SK-N-SH (cell line): Measurements from ENCODE around the gene EFCAB11. TPM values are rescaled to one million over a fixed set of nuclear protein-coding genes. Genes with fewer than 3 reads are reported as not detected.

ENCODE experiments used
- CTCF ChIA-PET: fragments of 300-600, 350-600 bp; formaldehyde crosslinking; extraction: SDS; loops from one replicate; lab custom pipeline; 2021; lab: Yijun Ruan, JAX
- POLR2A ChIA-PET: fragments of 350-600 bp; sonication (Branson Sonifier 250); formaldehyde crosslinking; extraction: SDS; loops from one replicate; lab custom pipeline; 2020; ENCODE audit warnings: antibody characterized with exemption, inconsistent platforms; lab: Yijun Ruan, JAX
- DNase-seq: peaks from one replicate; pipeline ENCODE4 v3.0.0; 2012
- H2AFZ ChIP-seq: fragments of 200-600 bp; sonication (generic); 2 replicates; pipeline ENCODE4 v1.8.1; 2016; ENCODE audit warnings: antibody characterized with exemption, mild to moderate bottlenecking, low read depth
- H3F3A ChIP-seq: fragments of 200-600 bp; sonication (generic); replicated peaks from 2 replicates; pipeline ENCODE3; 2016; ENCODE audit warnings: antibody characterized with exemption, mild to moderate bottlenecking; ENCODE audit not compliant: insufficient read depth
- H3K27ac ChIP-seq, 2 experiments: fragments of 200-500 bp in 1 of 2; fragments of 200-600 bp in 1 of 2; sonication (Bioruptor generic) in 1 of 2; sonication (generic), shearing (Covaris generic) in 1 of 2; 2 replicates each; pipeline versions ENCODE4 v1.5.1 to v1.6.1; 2014 to 2016; ENCODE audit warnings: low read depth in 2 of 2, inconsistent platforms in 1 of 2, low read length in 1 of 2, mild to moderate bottlenecking in 1 of 2, mixed read lengths in 1 of 2
- H3K27me3 ChIP-seq: fragments of 200-600 bp; sonication (generic), shearing (Covaris generic); 2 replicates; pipeline ENCODE4 v1.6.1; 2016; ENCODE audit warnings: mixed run types; ENCODE audit not compliant: insufficient read depth
- H3K36me3 ChIP-seq, 2 experiments: fragments of 200-500 bp in 1 of 2; fragments of 200-600 bp in 1 of 2; sonication (Bioruptor generic) in 1 of 2; sonication (generic) in 1 of 2; replicated peaks in 1 of 2; 2 replicates each; pipeline versions ENCODE3 to v1.5.1; 2014 to 2016; ENCODE audit warnings: low read length in 1 of 2, mild to moderate bottlenecking in 1 of 2; ENCODE audit not compliant: insufficient read depth in 2 of 2, control insufficient read depth in 1 of 2
- H3K4me1 ChIP-seq, 2 experiments: fragments of 200-500 bp in 1 of 2; fragments of 200-600 bp in 1 of 2; sonication (Bioruptor generic) in 1 of 2; sonication (generic), shearing (Covaris generic) in 1 of 2; 2 replicates each; pipeline versions ENCODE4 v1.5.1 to v1.6.1; 2014 to 2016; ENCODE audit warnings: low read depth in 1 of 2, low read length in 1 of 2, mixed run types in 1 of 2; ENCODE audit not compliant: insufficient read depth in 2 of 2, control insufficient read depth in 1 of 2
- H3K4me2 ChIP-seq: fragments of 200-600 bp; sonication (generic), shearing (Covaris generic); 2 replicates; pipeline ENCODE4 v1.6.1; 2017; ENCODE audit warnings: mixed run types
- H3K4me3 ChIP-seq, 2 experiments: fragments of 200-500 bp in 1 of 2; fragments of 200-600 bp in 1 of 2; sonication (Bioruptor generic) in 1 of 2; sonication (generic), shearing (Covaris generic) in 1 of 2; 2 replicates each; pipeline versions ENCODE4 v1.5.1 to v1.8.1; 2014 to 2016; ENCODE audit warnings: low read depth in 2 of 2, inconsistent platforms in 1 of 2, low read length in 1 of 2, mild to moderate bottlenecking in 1 of 2, mixed read lengths in 1 of 2, moderate library complexity in 1 of 2
- H3K79me2 ChIP-seq: fragments of 200-600 bp; sonication (generic); 2 replicates; pipeline ENCODE4 v1.8.1; 2017; ENCODE audit warnings: mild to moderate bottlenecking; ENCODE audit not compliant: insufficient read depth
- H3K9ac ChIP-seq: fragments of 200-600 bp; sonication (generic); 2 replicates; pipeline ENCODE4 v1.6.1; 2017; ENCODE audit warnings: mixed run types
- H3K9me2 ChIP-seq: fragments of 200-600 bp; sonication (generic); 2 replicates; pipeline ENCODE4 v1.6.1; 2017; ENCODE audit warnings: mixed run types
- H3K9me3 ChIP-seq: fragments of 200-600 bp; sonication (generic); 2 replicates; pipeline ENCODE4 v1.6.1; 2017; ENCODE audit warnings: mixed run types, mild to moderate bottlenecking, moderate library complexity
- H4K20me1 ChIP-seq: fragments of 200-600 bp; sonication (generic); 2 replicates; pipeline ENCODE4 v1.6.1; 2017; ENCODE audit warnings: mild to moderate bottlenecking, mixed run types; ENCODE audit not compliant: insufficient read depth
- CHD2 ChIP-seq: fragments of 150-350 bp; IDR thresholded peaks from 2 replicates; pipeline ENCODE4 v1.6.1; 2018; ENCODE audit warnings: low read length; ENCODE audit not compliant: partially characterized antibody
- FOXM1 ChIP-seq: IDR thresholded peaks from 2 replicates; pipeline ENCODE4 v1.4.0; 2012; ENCODE audit warnings: low read depth, mild to moderate bottlenecking
- GATA2 ChIP-seq: sonication (generic); formaldehyde crosslinking; IDR thresholded peaks from 2 replicates; pipeline ENCODE4 v1.5.0; 2020; ENCODE audit warnings: mild to moderate bottlenecking, missing genetic modification reagents
- MEF2A ChIP-seq: IDR thresholded peaks from 2 replicates; pipeline ENCODE4 v1.4.0; 2012; ENCODE audit warnings: low read depth, borderline replicate concordance
- MXI1 ChIP-seq: IDR thresholded peaks from 2 replicates; pipeline ENCODE4 v1.6.1; 2012; ENCODE audit warnings: mild to moderate bottlenecking, low read depth, low read length, improper control_type of control experiment
- NRF1 ChIP-seq: IDR thresholded peaks from 2 replicates; pipeline ENCODE4 v1.6.1; 2012; ENCODE audit warnings: low read depth, mild to moderate bottlenecking, low read length
- RAD21 ChIP-seq: IDR thresholded peaks from 2 replicates; pipeline ENCODE4 v1.6.1; 2012; ENCODE audit warnings: mild to moderate bottlenecking, low read length
- RCOR1 ChIP-seq: fragments of 150-350 bp; IDR thresholded peaks from 2 replicates; pipeline ENCODE4 v1.6.1; 2017; ENCODE audit warnings: antibody characterized with exemption, low read length
- RFX5 ChIP-seq: IDR thresholded peaks from 2 replicates; pipeline ENCODE4 v1.6.1; 2012; ENCODE audit warnings: mild to moderate bottlenecking, improper control_type of control experiment, low read length
- TAF1 ChIP-seq: IDR thresholded peaks from 2 replicates; pipeline ENCODE4 v1.6.1; 2012; ENCODE audit warnings: low read depth, mild to moderate bottlenecking, low read length, moderate library complexity, borderline replicate concordance
- TCF12 ChIP-seq: IDR thresholded peaks from 2 replicates; pipeline ENCODE4 v1.4.0; 2012
- TEAD4 ChIP-seq: IDR thresholded peaks from 2 replicates; pipeline ENCODE4 v1.4.0; 2012; ENCODE audit warnings: mild to moderate bottlenecking, borderline replicate concordance; ENCODE audit not compliant: insufficient read depth
- YY1 ChIP-seq: IDR thresholded peaks from 2 replicates; pipeline ENCODE4 v1.4.0; 2012; ENCODE audit warnings: low read depth, mild to moderate bottlenecking
- WGBS: methylation state at CpG from one replicate; pipeline ENCODE4 v1.1.6; 2017; ENCODE audit warnings: low lambda C conversion rate; 5-methylcytosine and 5-hydroxymethylcytosine counted together
- polyA plus RNA-seq, 3 experiments: library from polyadenylated mRNA; depleted of rRNA; stranded (reverse); fragments of >200 nt; gene quantifications; 2 replicates each; pipeline ENCODE4 v1.2.3, GENCODE V29; 2012
- TF ChIP-seq, protein P1 (sequence below): IDR thresholded peaks from 2 replicates; pipeline ENCODE4; 2012
- TF ChIP-seq, protein P2 (sequence below): IDR thresholded peaks from 2 replicates; pipeline ENCODE4 v1.4.0; 2012; ENCODE audit warnings: low read depth, borderline replicate concordance
- TF ChIP-seq, protein P3 (sequence below): fragments of 200-600 bp; sonication (generic); IDR thresholded peaks from 2 replicates; pipeline ENCODE4 v1.6.1; 2017; ENCODE audit warnings: antibody characterized with exemption, mild to moderate bottlenecking, moderate library complexity
- TF ChIP-seq, protein P4 (sequence below): fragments of 150-350 bp; IDR thresholded peaks from 2 replicates; pipeline ENCODE4 v1.6.1; 2017; ENCODE audit warnings: antibody characterized with exemption, low read length, low read depth, borderline replicate concordance

EFCAB11 gene
- polyA plus RNA-seq, 1 of the 3 experiments (the other 2 are of a cell fraction), result 3.9 TPM

DNA sequence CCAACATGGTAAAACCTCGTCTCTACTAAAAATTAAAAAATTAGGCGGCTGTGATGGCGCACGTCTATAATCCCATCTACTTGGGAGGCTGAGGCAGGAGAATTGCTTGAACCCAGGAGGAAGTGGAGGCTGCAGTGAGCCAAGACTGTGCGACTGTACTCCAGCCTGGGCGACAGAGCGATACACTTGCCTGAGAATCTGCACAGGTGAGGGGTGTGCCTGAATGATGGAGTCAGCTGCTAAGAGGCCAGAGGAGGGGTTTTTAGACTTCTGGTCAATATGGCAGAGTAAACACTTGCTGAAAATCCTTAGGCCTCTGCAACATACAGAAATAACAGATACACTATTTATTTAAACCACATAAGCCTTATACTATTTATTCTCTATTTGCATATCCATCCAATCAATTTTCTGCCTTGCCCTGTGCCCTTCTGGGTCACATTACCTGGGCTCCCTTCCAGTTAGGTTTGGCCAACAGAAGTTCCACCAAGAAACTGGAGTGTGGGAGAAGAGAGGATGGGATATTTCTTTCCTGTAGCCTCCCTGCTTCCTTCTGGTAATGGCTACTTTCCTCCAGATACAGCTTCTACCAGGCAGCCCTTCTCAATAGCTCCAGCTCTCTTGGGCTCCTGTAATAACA, 117.6 kb downstream of the EFCAB11 start:
- no peaks in the 10 kb centered on the region for H3K27me3 ChIP-seq
- no peak overlapping the region for H3K9ac ChIP-seq
- no peak overlapping the region for H2AFZ ChIP-seq
- peaks cover 0 to 8% of the 10 kb centered on the region in 2 experiments; a peak in 2 of 4 replicates for H3K4me1 ChIP-seq
- POLR2A ChIA-PET, result no interaction called here
- no peaks in the 10 kb centered on the region for H3K9me2 ChIP-seq
- WGBS, result 92% methylated on average over 7 of the region's 7 CpGs
- no peaks in the 10 kb centered on the region for H3K9me3 ChIP-seq
- H3K79me2 ChIP-seq, result no peaks in the 10 kb centered on the region
- H3K4me2 ChIP-seq, result no peak overlapping the region
- no peak for DNase-seq
- no peaks in the 10 kb centered on the region for H3K36me3 ChIP-seq
- TF ChIP-seq, protein P1, sequence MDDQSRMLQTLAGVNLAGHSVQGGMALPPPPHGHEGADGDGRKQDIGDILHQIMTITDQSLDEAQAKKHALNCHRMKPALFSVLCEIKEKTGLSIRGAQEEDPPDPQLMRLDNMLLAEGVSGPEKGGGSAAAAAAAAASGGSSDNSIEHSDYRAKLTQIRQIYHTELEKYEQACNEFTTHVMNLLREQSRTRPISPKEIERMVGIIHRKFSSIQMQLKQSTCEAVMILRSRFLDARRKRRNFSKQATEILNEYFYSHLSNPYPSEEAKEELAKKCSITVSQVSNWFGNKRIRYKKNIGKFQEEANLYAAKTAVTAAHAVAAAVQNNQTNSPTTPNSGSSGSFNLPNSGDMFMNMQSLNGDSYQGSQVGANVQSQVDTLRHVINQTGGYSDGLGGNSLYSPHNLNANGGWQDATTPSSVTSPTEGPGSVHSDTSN, result no peak
- TF ChIP-seq RFX5, result no peak
- no peak for TF ChIP-seq CHD2
- TF ChIP-seq, protein P2, sequence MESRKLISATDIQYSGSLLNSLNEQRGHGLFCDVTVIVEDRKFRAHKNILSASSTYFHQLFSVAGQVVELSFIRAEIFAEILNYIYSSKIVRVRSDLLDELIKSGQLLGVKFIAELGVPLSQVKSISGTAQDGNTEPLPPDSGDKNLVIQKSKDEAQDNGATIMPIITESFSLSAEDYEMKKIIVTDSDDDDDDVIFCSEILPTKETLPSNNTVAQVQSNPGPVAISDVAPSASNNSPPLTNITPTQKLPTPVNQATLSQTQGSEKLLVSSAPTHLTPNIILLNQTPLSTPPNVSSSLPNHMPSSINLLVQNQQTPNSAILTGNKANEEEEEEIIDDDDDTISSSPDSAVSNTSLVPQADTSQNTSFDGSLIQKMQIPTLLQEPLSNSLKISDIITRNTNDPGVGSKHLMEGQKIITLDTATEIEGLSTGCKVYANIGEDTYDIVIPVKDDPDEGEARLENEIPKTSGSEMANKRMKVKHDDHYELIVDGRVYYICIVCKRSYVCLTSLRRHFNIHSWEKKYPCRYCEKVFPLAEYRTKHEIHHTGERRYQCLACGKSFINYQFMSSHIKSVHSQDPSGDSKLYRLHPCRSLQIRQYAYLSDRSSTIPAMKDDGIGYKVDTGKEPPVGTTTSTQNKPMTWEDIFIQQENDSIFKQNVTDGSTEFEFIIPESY, result no peak
- TF ChIP-seq MXI1, result no peak
- TF ChIP-seq FOXM1, result no peak
- TF ChIP-seq, all 33 proteins: peak for 0
- H4K20me1 ChIP-seq, result no peaks in the 10 kb centered on the region
- no peak overlapping the region for H3K4me3 ChIP-seq
- CTCF ChIA-PET, result interaction anchor here (1.2 kb wide), 1 partner anchor 11 kb away, joined by 5 read pairs; no protein-coding TSS in a partner anchor
- no peak overlapping the region for H3K27ac ChIP-seq
- peaks cover 9% of the 10 kb centered on the region for H3F3A ChIP-seq

DNA sequence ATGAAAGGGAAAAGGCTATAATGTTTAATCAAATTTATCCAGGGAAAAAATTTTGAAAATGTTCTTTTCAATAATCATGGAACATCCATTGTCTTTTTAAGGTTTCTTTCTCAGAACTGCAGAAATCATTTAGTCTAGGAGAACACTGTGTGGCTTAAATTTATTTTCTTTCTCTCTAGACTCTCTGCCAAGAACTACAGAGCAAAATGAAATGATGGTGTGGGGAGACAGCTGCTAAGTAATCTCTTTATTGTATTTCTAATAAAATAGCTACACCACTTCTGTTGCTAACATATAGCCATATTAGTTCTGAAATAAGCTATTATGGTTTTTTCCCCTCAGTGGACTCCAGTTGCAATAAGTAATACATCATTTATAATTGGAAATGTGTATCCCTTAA, 120.9 kb downstream of the EFCAB11 start:
- ChIA-PET CTCF (interaction anchor here (1.0 to 1.5 kb wide), 3 partner anchors 12 to 107 kb away, joined by 3 read pairs; no protein-coding TSS in a partner anchor), POLR2A (no interaction called here)
- H3K4me3 ChIP-seq, result no peak overlapping the region
- H3K27me3 ChIP-seq, result no peaks in the 10 kb centered on the region
- H3K4me2 ChIP-seq, result no peak overlapping the region
- H2AFZ ChIP-seq, result no peak overlapping the region
- no peaks in the 10 kb centered on the region for H3K79me2 ChIP-seq
- no peak for DNase-seq
- no peak overlapping the region for H3K9ac ChIP-seq
- H3K27ac ChIP-seq, result peak overlapping the region in 1 of 2 experiments; percentile 45; a peak in 2 of 4 replicates
- peaks cover 0 to 8% of the 10 kb centered on the region in 2 experiments; a peak in 2 of 4 replicates for H3K4me1 ChIP-seq
- H3K9me2 ChIP-seq, result no peaks in the 10 kb centered on the region
- no peaks in the 10 kb centered on the region for H4K20me1 ChIP-seq
- H3K36me3 ChIP-seq, result no peaks in the 10 kb centered on the region
- H3K9me3 ChIP-seq, result no peaks in the 10 kb centered on the region
- peaks cover 9% of the 10 kb centered on the region for H3F3A ChIP-seq
- no peak for TF ChIP-seq GATA2 (CRISPR knock-in tag)
- TF ChIP-seq NRF1, result no peak
- no peak for TF ChIP-seq RCOR1
- TF ChIP-seq TEAD4, result no peak
- no peak for TF ChIP-seq CHD2
- no peak for TF ChIP-seq FOXM1
- TF ChIP-seq YY1, result no peak
- TF ChIP-seq, protein P3, sequence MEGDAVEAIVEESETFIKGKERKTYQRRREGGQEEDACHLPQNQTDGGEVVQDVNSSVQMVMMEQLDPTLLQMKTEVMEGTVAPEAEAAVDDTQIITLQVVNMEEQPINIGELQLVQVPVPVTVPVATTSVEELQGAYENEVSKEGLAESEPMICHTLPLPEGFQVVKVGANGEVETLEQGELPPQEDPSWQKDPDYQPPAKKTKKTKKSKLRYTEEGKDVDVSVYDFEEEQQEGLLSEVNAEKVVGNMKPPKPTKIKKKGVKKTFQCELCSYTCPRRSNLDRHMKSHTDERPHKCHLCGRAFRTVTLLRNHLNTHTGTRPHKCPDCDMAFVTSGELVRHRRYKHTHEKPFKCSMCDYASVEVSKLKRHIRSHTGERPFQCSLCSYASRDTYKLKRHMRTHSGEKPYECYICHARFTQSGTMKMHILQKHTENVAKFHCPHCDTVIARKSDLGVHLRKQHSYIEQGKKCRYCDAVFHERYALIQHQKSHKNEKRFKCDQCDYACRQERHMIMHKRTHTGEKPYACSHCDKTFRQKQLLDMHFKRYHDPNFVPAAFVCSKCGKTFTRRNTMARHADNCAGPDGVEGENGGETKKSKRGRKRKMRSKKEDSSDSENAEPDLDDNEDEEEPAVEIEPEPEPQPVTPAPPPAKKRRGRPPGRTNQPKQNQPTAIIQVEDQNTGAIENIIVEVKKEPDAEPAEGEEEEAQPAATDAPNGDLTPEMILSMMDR, result no peak
- TF ChIP-seq, protein P1, result no peak
- no peak for TF ChIP-seq RAD21
- TF ChIP-seq RFX5, result no peak
- no peak for TF ChIP-seq TAF1
- TF ChIP-seq, protein P4, sequence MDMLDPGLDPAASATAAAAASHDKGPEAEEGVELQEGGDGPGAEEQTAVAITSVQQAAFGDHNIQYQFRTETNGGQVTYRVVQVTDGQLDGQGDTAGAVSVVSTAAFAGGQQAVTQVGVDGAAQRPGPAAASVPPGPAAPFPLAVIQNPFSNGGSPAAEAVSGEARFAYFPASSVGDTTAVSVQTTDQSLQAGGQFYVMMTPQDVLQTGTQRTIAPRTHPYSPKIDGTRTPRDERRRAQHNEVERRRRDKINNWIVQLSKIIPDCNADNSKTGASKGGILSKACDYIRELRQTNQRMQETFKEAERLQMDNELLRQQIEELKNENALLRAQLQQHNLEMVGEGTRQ, result no peak
- no peak for TF ChIP-seq MEF2A
- no peak for TF ChIP-seq TCF12
